CD4-positive, alpha-beta T cell (primary cell): Measurements from ENCODE around the gene TRIM50. TPM values are rescaled to one million over a fixed set of nuclear protein-coding genes. Genes with fewer than 3 reads are reported as not detected.
A peak's percentile ranks its signal among the peaks of the same experiment; 100 is the strongest.
"Not testable (repeated sequence)": the region's sequence is repeated elsewhere in the genome, so short reads cannot be mapped to it uniquely, and the experiment has no call there.

Experiments
- ATAC-seq: fragments of 200-7000 bp; cut with Tn5 transposase; one replicate; pipeline ENCODE4 v1.10.0; 2022; ENCODE audit warnings: mild to moderate bottlenecking; ENCODE audit not compliant: poor library complexity
- CTCF ChIA-PET: fragments of 350-600 bp; sonication (Branson Sonifier 250); formaldehyde crosslinking; loops from one replicate; lab custom pipeline; 2021; ENCODE audit warnings: antibody characterized with exemption, inconsistent platforms; lab: Charles Lee
- POLR2A ChIA-PET: fragments of 350-600 bp; sonication (Branson Sonifier 250); formaldehyde crosslinking; loops from one replicate; lab custom pipeline; 2021; ENCODE audit warnings: antibody characterized with exemption, inconsistent platforms; lab: Charles Lee
- DNase-seq, 14 experiments: peaks; one replicate each; pipeline ENCODE4 v3.0.0-alpha.2; 2013 to 2020; ENCODE audit warnings: mixed read lengths in 2 of 14
- H3K27ac ChIP-seq, 2 donors: one replicate each; pipeline versions ENCODE4 v1.5.1 to v1.7.0; 2013; ENCODE audit warnings: low read length in 2 of 2, low read depth in 1 of 2, mild to moderate bottlenecking in 1 of 2
- H3K27me3 ChIP-seq, 2 experiments: 1 replicate in 1 of 2; 2 replicates in 1 of 2; pipeline versions ENCODE4 v1.6.1 to v1.7.0; 2013; ENCODE audit warnings: low read length in 2 of 2, control low read depth in 1 of 2, mild to moderate bottlenecking in 1 of 2, moderate library complexity in 1 of 2; ENCODE audit not compliant: insufficient read depth in 2 of 2, control insufficient read depth in 1 of 2
- H3K36me3 ChIP-seq: one replicate; pipeline ENCODE4 v1.6.1; 2013; ENCODE audit warnings: low read length, control low read depth; ENCODE audit not compliant: insufficient read depth
- H3K4me1 ChIP-seq: one replicate; pipeline ENCODE4 v1.6.1; 2013; ENCODE audit warnings: low read length, control low read depth; ENCODE audit not compliant: insufficient read depth
- H3K4me3 ChIP-seq: one replicate; pipeline ENCODE4 v1.5.1; 2013; ENCODE audit warnings: mild to moderate bottlenecking, low read length, moderate library complexity
- H3K9me3 ChIP-seq, 2 experiments: 1 replicate in 1 of 2; 2 replicates in 1 of 2; pipeline versions ENCODE4 v1.6.1 to v1.7.0; 2013; ENCODE audit warnings: low read length in 2 of 2, mild to moderate bottlenecking in 2 of 2, control low read depth in 1 of 2, moderate library complexity in 1 of 2; ENCODE audit not compliant: control insufficient read depth in 1 of 2, insufficient read depth in 1 of 2
- H3K27ac Mint-ChIP-seq: one replicate; pipeline ENCODE4 v1.8.0; 2020; ENCODE audit warnings: mixed read lengths
- H3K27me3 Mint-ChIP-seq: one replicate; pipeline ENCODE4 v1.8.0; 2021; ENCODE audit warnings: mixed read lengths
- H3K36me3 Mint-ChIP-seq: one replicate; pipeline ENCODE4 v1.8.0; 2021; ENCODE audit warnings: low read depth, mixed read lengths
- H3K4me1 Mint-ChIP-seq: one replicate; pipeline ENCODE4 v1.8.0; 2021; ENCODE audit warnings: low read depth, mixed read lengths
- H3K4me3 Mint-ChIP-seq: one replicate; pipeline ENCODE4 v1.8.0; 2020; ENCODE audit warnings: mild to moderate bottlenecking, mixed read lengths
- H3K9me3 Mint-ChIP-seq: one replicate; pipeline ENCODE4 v1.8.0; 2020; ENCODE audit warnings: mixed read lengths
- intact Hi-C, 2 experiments: fragments of 100-400 bp; cut with DNase I in 1 of 2; cut with micrococcal nuclease in 1 of 2; formaldehyde crosslinking; loops; one replicate each; pipeline versions ENCODE4 v1.15.1 to v1.9.0; 2023 to 2025; cut with DNase I, micrococcal nuclease
- total RNA-seq, 174 experiments: library from RNA in 2 of 174; stranded (reverse) in 2 of 174; gene quantifications; one replicate each; pipeline ENCODE4 v1.2.3 and lab custom pipeline; 2021 to 2026

TRIM50 gene
- total RNA-seq, 2 experiments from 2014 or later = 0.17 TPM; not detected in 1

DNA sequence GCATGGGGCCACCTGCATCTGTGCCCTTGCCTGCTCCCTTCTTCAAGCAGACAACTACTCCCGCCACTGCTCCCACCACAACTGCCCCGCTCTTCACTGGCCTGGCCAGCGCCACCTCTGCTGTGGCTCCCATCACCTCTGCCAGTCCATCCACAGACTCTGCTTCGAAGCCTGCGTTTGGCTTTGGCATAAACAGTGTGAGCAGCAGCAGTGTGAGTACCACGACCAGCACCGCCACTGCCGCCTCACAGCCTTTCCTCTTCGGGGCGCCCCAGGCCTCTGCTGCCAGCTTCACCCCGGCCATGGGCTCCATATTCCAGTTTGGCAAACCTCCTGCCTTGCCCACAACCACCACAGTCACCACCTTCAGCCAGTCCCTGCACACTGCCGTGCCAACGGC, 30.6 kb downstream of the TRIM50 start:
- CTCF ChIA-PET, DNase-seq, H3K4me3 ChIP-seq, POLR2A ChIA-PET, intact Hi-C loops, H3K27me3 ChIP-seq, H3K4me3 Mint-ChIP-seq, H3K27me3 Mint-ChIP-seq, H3K27ac ChIP-seq, H3K4me1 ChIP-seq, H3K4me1 Mint-ChIP-seq, H3K36me3 ChIP-seq, H3K9me3 ChIP-seq, H3K36me3 Mint-ChIP-seq, ATAC-seq, H3K9me3 Mint-ChIP-seq, H3K27ac Mint-ChIP-seq: not testable (repeated sequence)

DNA sequence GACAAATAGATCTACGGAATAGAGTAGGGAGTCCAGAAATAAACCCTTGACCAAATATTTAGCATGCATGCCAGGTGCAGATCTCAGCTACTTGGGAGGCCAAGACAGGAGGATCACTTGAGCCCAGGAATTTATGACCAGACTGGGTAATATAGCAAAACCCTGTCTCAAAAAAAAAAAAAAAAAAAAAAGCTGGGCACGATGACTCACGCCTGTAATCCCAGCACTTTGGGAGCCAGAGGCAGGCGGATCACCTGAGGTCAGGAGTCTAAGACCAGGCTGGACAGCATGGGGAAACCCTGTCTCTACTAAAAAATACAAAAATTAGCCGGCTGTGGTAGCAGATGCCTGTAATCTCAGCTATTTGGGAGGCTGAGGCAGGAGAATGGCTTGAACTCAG, 50.7 kb downstream of the TRIM50 start:
- H3K36me3 ChIP-seq, H3K4me3 ChIP-seq, H3K27ac Mint-ChIP-seq, H3K27ac ChIP-seq, ATAC-seq, H3K27me3 ChIP-seq, H3K9me3 ChIP-seq, H3K4me1 ChIP-seq, H3K9me3 Mint-ChIP-seq, H3K4me1 Mint-ChIP-seq, H3K36me3 Mint-ChIP-seq, H3K4me3 Mint-ChIP-seq, DNase-seq, POLR2A ChIA-PET, CTCF ChIA-PET, H3K27me3 Mint-ChIP-seq, intact Hi-C loops: not testable (repeated sequence)

DNA sequence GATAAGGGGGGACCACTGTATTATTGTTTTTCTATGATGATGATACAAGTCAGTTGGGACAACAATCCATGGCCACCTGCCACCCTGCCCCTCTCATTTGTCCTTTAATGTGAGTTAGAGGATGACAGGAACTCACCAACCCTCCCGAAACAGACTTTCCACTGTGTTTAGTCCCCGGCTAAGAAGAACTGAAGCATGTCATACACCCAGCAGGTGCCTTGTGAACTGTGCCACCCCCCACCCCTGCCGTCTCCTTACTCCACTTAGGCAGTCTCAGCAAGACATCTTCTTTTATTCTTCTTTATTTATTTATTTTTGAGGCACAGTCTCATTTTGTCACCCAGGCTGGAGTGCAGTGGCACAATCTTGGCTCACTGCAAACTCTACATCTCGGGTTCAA, 60.1 kb downstream of the TRIM50 start:
- H3K27me3 Mint-ChIP-seq, H3K9me3 ChIP-seq, intact Hi-C loops, ATAC-seq, H3K27me3 ChIP-seq, H3K4me3 ChIP-seq, H3K9me3 Mint-ChIP-seq, H3K36me3 ChIP-seq, H3K4me1 ChIP-seq, H3K27ac ChIP-seq, POLR2A ChIA-PET, H3K4me1 Mint-ChIP-seq, H3K36me3 Mint-ChIP-seq, H3K27ac Mint-ChIP-seq, CTCF ChIA-PET, DNase-seq, H3K4me3 Mint-ChIP-seq: not testable (repeated sequence)

DNA sequence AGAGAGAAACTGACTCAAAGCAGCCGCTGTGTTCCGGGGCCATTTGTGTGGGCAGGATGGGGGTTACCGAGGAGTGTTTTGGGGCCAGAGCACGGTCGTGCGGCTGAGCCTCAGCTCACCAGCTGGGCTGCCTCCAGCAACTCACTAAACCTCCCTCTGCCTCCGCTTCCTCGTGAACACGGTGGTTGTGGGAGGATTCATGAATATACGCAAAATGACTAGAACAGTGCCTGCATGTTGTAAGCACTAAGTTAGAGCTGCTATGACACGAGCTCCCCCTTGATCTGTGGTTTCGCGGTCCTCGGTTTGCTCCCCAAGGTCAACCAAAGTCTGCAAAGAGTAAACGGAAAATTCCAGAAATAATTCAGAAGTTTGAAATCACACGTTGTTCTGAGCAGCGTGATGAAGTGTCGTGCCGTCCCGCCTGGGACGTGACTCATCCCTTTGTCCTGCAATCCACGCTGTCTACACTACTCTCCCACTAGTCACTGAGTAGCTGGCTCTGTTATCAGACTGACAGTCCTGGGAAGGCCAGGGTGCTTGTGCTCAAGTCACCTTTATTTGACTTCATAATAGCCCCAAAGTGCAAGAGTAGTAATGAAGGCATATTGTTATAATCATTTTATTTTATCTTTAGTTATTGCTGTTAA, 61.0 kb downstream of the TRIM50 start:
- H3K27ac ChIP-seq, intact Hi-C loops, H3K27ac Mint-ChIP-seq, H3K4me3 ChIP-seq, H3K9me3 ChIP-seq, H3K9me3 Mint-ChIP-seq, H3K4me3 Mint-ChIP-seq, H3K4me1 Mint-ChIP-seq, H3K27me3 ChIP-seq, POLR2A ChIA-PET, CTCF ChIA-PET, DNase-seq, H3K4me1 ChIP-seq, H3K27me3 Mint-ChIP-seq, H3K36me3 ChIP-seq, H3K36me3 Mint-ChIP-seq: not testable (repeated sequence)
- peak; percentile 44 for ATAC-seq

Other genes starting within 250 kb of the TRIM50 start
- gene SPDYE9, start 242.0 kb downstream of the TRIM50 start, total RNA-seq = not detected
- gene NSUN5, start 19.3 kb downstream of the TRIM50 start, total RNA-seq = 10 to 100 TPM; 31.2 to 32.6 TPM
- gene FKBP6, start 79 bp upstream of the TRIM50 start, total RNA-seq = not detected
- not detected for gene FZD9, start 105.7 kb upstream of the TRIM50 start, total RNA-seq
- gene BAZ1B, start 194.2 kb upstream of the TRIM50 start, total RNA-seq = 10 to 100 TPM; 32.8 to 35.5 TPM
- gene BCL7B, start 229.6 kb upstream of the TRIM50 start, total RNA-seq = 100 to 1,000 TPM; 102 TPM